Activated CD8-positive, alpha-beta memory T cell treated with anti-CD3 and anti-CD28 coated beads, Interleukin-2, amount 50 U/mL, for 24 hours (primary cell): ENCODE data around the gene TREM2.
"Not testable (repeated sequence)": the region's sequence is repeated elsewhere in the genome, so short reads cannot be mapped to it uniquely, and the experiment has no call there.

Experiments
- DNase-seq: peaks from one replicate; pipeline ENCODE4 v3.0.0-alpha.2; 2020; ENCODE audit errors: extremely low read depth

Gene TREM2

GRCh38 chr6:41162687-41163418 is at the start of gene TREM2:
Gene TREM2, minus strand, starts transcription at chr6:41163116. Its CDS starts 34 bp downstream, at chr6:41163082.
- DNase-seq, result no peak

- no peak for DNase-seq
Observed at GRCh38 chr6:41209547-41210320, 46.8 kb upstream of the TREM2 start.

GRCh38 chr6:41208439-41209106 is 45.7 kb upstream of the TREM2 start:
- no peak for DNase-seq

- no peak for DNase-seq
Observed at GRCh38 chr6:41204156-41204555, 41.2 kb upstream of the TREM2 start.

- no peak for DNase-seq
Observed at GRCh38 chr6:41201764-41202173, 38.9 kb upstream of the TREM2 start.

GRCh38 chr6:41200901-41201763 is 38.2 kb upstream of the TREM2 start, which contains the start of gene TREML2:
Gene TREML2, minus strand, starts transcription at chr6:41201149. Its CDS starts 141 bp downstream, at chr6:41201008.
- no peak for DNase-seq

- DNase-seq, result no peak
Observed at GRCh38 chr6:41200296-41200900, 37.5 kb upstream of the TREM2 start.

- DNase-seq, result no peak
Observed at GRCh38 chr6:41199552-41200246, 36.8 kb upstream of the TREM2 start.

- no peak for DNase-seq
Observed at GRCh38 chr6:41197234-41197633, 34.3 kb upstream of the TREM2 start.

GRCh38 chr6:41194386-41194785 is 31.5 kb upstream of the TREM2 start:
- no peak for DNase-seq

- no peak for DNase-seq
Observed at GRCh38 chr6:41193884-41194283, 31.0 kb upstream of the TREM2 start.

GRCh38 chr6:41193171-41193734 is 30.3 kb upstream of the TREM2 start:
- no peak for DNase-seq

GRCh38 chr6:41191569-41191968 is 28.7 kb upstream of the TREM2 start:
- DNase-seq, result no peak

GRCh38 chr6:41190791-41191190 is 27.9 kb upstream of the TREM2 start:
- DNase-seq, result no peak

GRCh38 chr6:41189967-41190366 is 27.1 kb upstream of the TREM2 start:
- DNase-seq, result no peak

GRCh38 chr6:41189046-41189445 is 26.1 kb upstream of the TREM2 start:
- not testable (repeated sequence) for DNase-seq

GRCh38 chr6:41187924-41188886 is 25.3 kb upstream of the TREM2 start:
- no peak for DNase-seq

- DNase-seq, result no peak
Observed at GRCh38 chr6:41186031-41186562, 23.2 kb upstream of the TREM2 start.

- no peak for DNase-seq
Observed at GRCh38 chr6:41184761-41185160, 21.8 kb upstream of the TREM2 start.
